Heart right ventricle (tissue), 16 donors: ENCODE results near the gene SLC4A2. TPM values are rescaled to one million over a fixed set of nuclear protein-coding genes. Genes with fewer than 3 reads are reported as not detected.

Experiments used
- ATAC-seq, 8 donors: fragments of 200-7000 bp; cut with Tn5 transposase; one replicate each; pipeline ENCODE4 v1.9.1; 2020; ENCODE audit warnings: mild to moderate bottlenecking in 8 of 8, moderate library complexity in 8 of 8, moderate number of reproducible peaks in 1 of 8
- DNase-seq, 2 donors: peaks; one replicate each; pipeline ENCODE4 v3.0.0-alpha.2; 2020
- H3K27ac ChIP-seq, 10 donors: fragments of 200-600 bp; sonication (generic) in 2 of 10; one replicate each; pipeline versions ENCODE4 v1.5.0 to v1.8.0; 2020 to 2022; ENCODE audit warnings: mild to moderate bottlenecking in 3 of 10
- H3K27me3 ChIP-seq, 7 donors: fragments of 200-600 bp; one replicate each; pipeline ENCODE4 v1.8.0; 2021 to 2022; ENCODE audit warnings: mild to moderate bottlenecking in 2 of 7
- H3K36me3 ChIP-seq, 9 donors: fragments of 200-600 bp; sonication (generic) in 1 of 9; one replicate each; pipeline versions ENCODE4 v1.5.0 to v1.8.0; 2020 to 2022; ENCODE audit warnings: mild to moderate bottlenecking in 2 of 9
- H3K4me1 ChIP-seq, 9 donors: fragments of 200-600 bp; sonication (generic) in 1 of 9; one replicate each; pipeline versions ENCODE4 v1.5.0 to v1.8.0; 2020 to 2022; ENCODE audit warnings: mild to moderate bottlenecking in 4 of 9
- H3K4me3 ChIP-seq, 10 donors: fragments of 200-600 bp; sonication (generic) in 2 of 10; one replicate each; pipeline versions ENCODE4 v1.5.0 to v1.8.0; 2020 to 2022; ENCODE audit warnings: mild to moderate bottlenecking in 7 of 10, moderate library complexity in 2 of 10
- H3K9me3 ChIP-seq, 11 donors: fragments of 200-600 bp in 10 of 11; sonication (generic) in 2 of 11; one replicate each; pipeline versions ENCODE4 v1.5.0 to v1.8.0; 2013 to 2022; ENCODE audit warnings: mild to moderate bottlenecking in 2 of 11, control low read depth in 1 of 11, moderate library complexity in 1 of 11
- CTCF ChIP-seq, 9 donors: fragments of 200-600 bp; sonication (generic) in 2 of 9; IDR thresholded peaks; one replicate each; pipeline versions ENCODE4 v1.5.0 to v1.8.0; 2021 to 2022; ENCODE audit warnings: antibody characterized with exemption in 9 of 9, mild to moderate bottlenecking in 5 of 9, moderate library complexity in 1 of 9
- WGBS, 2 donors: extraction: QIAGEN DNeasy Blood & Tissue Kit; methylation state at CpG; one replicate each; pipeline ENCODE4 v1.1.7; 2013; ENCODE audit warnings: inconsistent platforms in 1 of 2; 5-methylcytosine and 5-hydroxymethylcytosine counted together
- intact Hi-C, 10 donors: fragments of 100-400 bp; cut with DNase I; formaldehyde crosslinking; loops; one replicate each; pipeline versions ENCODE4 v1.11.1 to v1.14.2; 2022
- polyA plus RNA-seq, 2 donors: library from polyadenylated mRNA; stranded (reverse); fragments of 200-250 nt; gene quantifications; one replicate each; pipeline ENCODE4 v1.2.3, GENCODE V29; 2013
- total RNA-seq, 10 donors: library from RNA; stranded (reverse); fragmentation: NEBNext Ultra II Directional in 3 of 10; extraction: Animal tissue kit (Norgen Biotek cat#: 25700) in 3 of 10; gene quantifications; one replicate each; pipeline versions ENCODE4 v1.2.1 to v1.2.4, GENCODE V29; 2021 to 2023
- donor health status: Arrhythmogenic right ventricular cardiomyopathy.
- donor health status: ischemic (EF 13 %, LVEDD 7.1; RV severe dilation, severe dysfunction).
- donor health status: healthy with polysubstance abuse.
- donor health status: DM: no; HTN: yes; CAD: no.
- donor health status: DM: no; HTN: no; CAD: no.
- donor health status: ischemic (EF 25% LVEDD 6.9; RV normal size, moderate dysfunction).
- donor health status: ischemic (EF 25% LVEDD 5.7; RV mildly dilated, moderate dysfunction).
- donor health status: healthy.
- donor health status: DM: yes; HTN: yes; CAD: no.
- donor health status: Ischemic cardiomyopathy.
- donor health status: ischemic (EF 35%, LVEDD 5.7; RV mildly dilated, moderate dysfunction).
- donor health status: nonischemic (EF 11% LVEDD 7.7; RV severe dilation, severe dysfunction).
- donor health status: DM: yes; HTN: yes; CAD: no.
- donor health status: PGD.
- donor health status: ischemic (EF 29% LVEDD 5.4; RV normal size, mild dysfunction).
- donor health status: nonischemic (EF 23%, LVEDD 6.1; RV moderate dilation, normal function).

Gene SLC4A2
- total and polyA plus RNA-seq, 12 donors: 36.0 to 109 (median 54.6) TPM

GRCh38 chr7:151045262-151045661, 14.1 kb upstream of the SLC4A2 start:
- intact Hi-C loops: loop anchor here in 1 of 10 donors (10.0 kb wide), 1 partner anchor 60 kb away; no protein-coding TSS in a partner anchor

GRCh38 chr7:151045967-151046366, 13.4 kb upstream of the SLC4A2 start:
- no peak for TF ChIP-seq CTCF (IDR thresholded peaks at IDR 0.05)
- Histone ChIP-seq H3K27ac (no peak overlapping the region), H3K4me3 (no peak overlapping the region), H3K27me3 (peaks cover 0 to 12% (median 0%) of the 10 kb centered on the region in 7 donors), H3K9me3 (no peaks in the 10 kb centered on the region), H3K4me1 (peaks cover 1 to 10% (median 4%) of the 10 kb centered on the region in 9 donors), H3K36me3 (peaks cover 0 to 51% (median 0%) of the 10 kb centered on the region in 9 donors)
- ATAC-seq (no peak), DNase-seq (no peak)
- intact Hi-C loops: loop anchor here in 1 of 10 donors (10.0 kb wide), 1 partner anchor 59 kb away; no protein-coding TSS in a partner anchor
- WGBS, 2 donors: 86 to 90% methylated on average over 9 of the region's 9 CpGs

More at GRCh38 chr7:151045262-151045661, 14.1 kb upstream of the SLC4A2 start:
- Histone ChIP-seq H3K27ac (no peak overlapping the region), H3K9me3 (no peaks in the 10 kb centered on the region), H3K27me3 (peaks cover 0 to 5% (median 0%) of the 10 kb centered on the region in 7 donors), H3K36me3 (peaks cover 0 to 52% (median 0%) of the 10 kb centered on the region in 9 donors), H3K4me3 (no peak overlapping the region), H3K4me1 (peaks cover 0 to 7% (median 1%) of the 10 kb centered on the region in 9 donors)
- no peak for DNase-seq
- no peak for ATAC-seq
- no peak for TF ChIP-seq CTCF (IDR thresholded peaks at IDR 0.05)
- 85 to 88% methylated on average over 11 of the region's 11 CpGs for WGBS, 2 donors

- Histone ChIP-seq H3K27ac (no peak overlapping the region), H3K4me3 (no peak overlapping the region), H3K36me3 (peaks cover 0 to 42% (median 0%) of the 10 kb centered on the region in 9 donors), H3K27me3 (peaks cover 0 to 15% (median 0%) of the 10 kb centered on the region in 7 donors), H3K4me1 (peaks cover 3 to 16% (median 9%) of the 10 kb centered on the region in 9 donors), H3K9me3 (no peaks in the 10 kb centered on the region)
- TF ChIP-seq CTCF (IDR thresholded peaks at IDR 0.05): no peak
- intact Hi-C loops: loop anchor here in 1 of 10 donors (10.0 kb wide), 1 partner anchor 58 kb away; no protein-coding TSS in a partner anchor
- WGBS, 2 donors: 63 to 70% methylated on average over 14 of the region's 14 CpGs
- DNase-seq (no peak), ATAC-seq (no peak)
These were observed 12.5 kb upstream of the SLC4A2 start for GRCh38 chr7:151046603-151047573.

GRCh38 chr7:151047976-151048815, 11.2 kb upstream of the SLC4A2 start, which contains the start of gene ASIC3:
Gene ASIC3, plus strand, starts transcription at chr7:151048531. Its CDS starts 355 bp downstream, at chr7:151048886.
- no peak within 1 kb of the TSS for H3K4me3 ChIP-seq
- peaks cover 3 to 16% (median 9%) of the 10 kb centered on the region in 9 donors for H3K4me1 ChIP-seq
- DNase-seq (no peak), ATAC-seq (no peak)
- 80 to 81% methylated on average over 22 of the region's 22 CpGs for WGBS, 2 donors
- TF ChIP-seq CTCF (IDR thresholded peaks at IDR 0.05): no peak
- H3K9me3 ChIP-seq: no peaks in the 10 kb centered on the region
- peaks cover 0 to 15% (median 0%) of the 10 kb centered on the region in 7 donors for H3K27me3 ChIP-seq
- H3K27ac ChIP-seq: no peak within 1 kb of the TSS
- intact Hi-C loops: loop anchor here in 1 of 10 donors (10.0 kb wide), 1 partner anchor 57 kb away; no protein-coding TSS in a partner anchor
- H3K36me3 ChIP-seq: peaks cover 0 to 29% (median 0%) of the 10 kb centered on the region in 9 donors
